RWPE1 (cell line): ENCODE data around the gene LRRC26.

Source experiments
- CTCF ChIA-PET: fragments of 350-600 bp; sonication (Branson Sonifier 250); formaldehyde crosslinking; extraction: SDS; loops from one replicate; lab custom pipeline; 2021; lab: Yijun Ruan, JAX
- POLR2A ChIA-PET: fragments of 400-600 bp; formaldehyde crosslinking; extraction: SDS; loops from one replicate; lab custom pipeline; 2020; ENCODE audit warnings: antibody characterized with exemption; ENCODE audit not compliant: low non-redundant PET; lab: Yijun Ruan, JAX
- DNase-seq: peaks from one replicate; pipeline ENCODE4 v3.0.0; 2012; ENCODE audit warnings: low spot score
- H3K27ac ChIP-seq: fragments of 450-650 bp; 2 replicates; pipeline ENCODE4 v1.5.1; 2017
- CTCF ChIP-seq: fragments of 450-650 bp; conservative IDR thresholded peaks from 2 replicates; pipeline ENCODE4 v1.5.1; 2017; ENCODE audit warnings: low read depth, mild to moderate bottlenecking

Gene LRRC26

GRCh38 chr9:137194388-137194787 is 24.5 kb upstream of the LRRC26 start:
- H3K27ac ChIP-seq, result peak overlapping the region; percentile 99
- POLR2A ChIA-PET, result interaction anchor here (0.7 to 1.3 kb wide), 5 partner anchors 11 to 107 kb away, joined by 3 read pairs; partner anchors contain the start of genes NDOR1, RNF208 and TMEM203
- no peak for TF ChIP-seq CTCF
- CTCF ChIA-PET, result interaction anchor here (0.8 to 1.5 kb wide), 4 partner anchors 18 to 74 kb away, joined by 3 to 7 read pairs (median 4); partner anchors contain the start of gene RNF224
- DNase-seq, result no peak

- CTCF ChIA-PET, result interaction anchor here (0.7 to 2.2 kb wide), 6 partner anchors 17 to 148 kb away, joined by 3 to 12 read pairs (median 4); partner anchors contain the start of genes NPDC1 and RNF224
- TF ChIP-seq CTCF, result no peak
Observed at GRCh38 chr9:137193771-137194170, 23.9 kb upstream of the LRRC26 start.

GRCh38 chr9:137192859-137193258 is 23.0 kb upstream of the LRRC26 start:
- TF ChIP-seq CTCF, result no peak
- ChIA-PET POLR2A (no interaction called here), CTCF (interaction anchor here (0.6 to 2.2 kb wide), 7 partner anchors 16 to 147 kb away, joined by 3 to 12 read pairs (median 5); partner anchors contain the start of genes NPDC1 and RNF224)
- peak overlapping the region; percentile 99 for H3K27ac ChIP-seq
- DNase-seq, result no peak

More at GRCh38 chr9:137193771-137194170, 23.9 kb upstream of the LRRC26 start:
- no peak for DNase-seq
- POLR2A ChIA-PET, result no interaction called here
- peak overlapping the region; percentile 99 for H3K27ac ChIP-seq

- ChIA-PET POLR2A (no interaction called here), CTCF (interaction anchor here (0.5 to 2.2 kb wide), 7 partner anchors 16 to 118 kb away, joined by 3 to 12 read pairs (median 4); partner anchors contain the start of gene RNF224)
- H3K27ac ChIP-seq, result peak overlapping the region; percentile 99
- DNase-seq, result no peak
- no peak for TF ChIP-seq CTCF
Observed at GRCh38 chr9:137192448-137192780, 22.6 kb upstream of the LRRC26 start.

GRCh38 chr9:137191691-137192447 is 22.0 kb upstream of the LRRC26 start:
- peak overlapping the region; percentile 99 for H3K27ac ChIP-seq
- CTCF ChIA-PET, result interaction anchor here (0.5 to 3.4 kb wide), 5 partner anchors 24 to 118 kb away, joined by 3 to 22 read pairs (median 5); no protein-coding TSS in a partner anchor
- DNase-seq, result no peak
- POLR2A ChIA-PET, result interaction anchor here (0.6 kb wide), 1 partner anchor 35 kb away, joined by 6 read pairs; the partner anchor contains the start of gene RNF224
- TF ChIP-seq CTCF, result no peak

- DNase-seq, result no peak
- ChIA-PET CTCF (interaction anchor here (0.6 to 4.5 kb wide), 4 partner anchors 19 to 45 kb away, joined by 3 to 37 read pairs (median 13); partner anchors contain the start of gene RNF224), POLR2A (interaction anchor here (0.6 kb wide), 1 partner anchor 36 kb away, joined by 6 read pairs; the partner anchor contains the start of gene RNF224)
- peak overlapping the region; percentile 99 for H3K27ac ChIP-seq
- TF ChIP-seq CTCF, result no peak
Observed at GRCh38 chr9:137191245-137191644, 21.4 kb upstream of the LRRC26 start.
